ENCODE measurements around the gene ROPN1.

ROPN1 gene

DNA sequence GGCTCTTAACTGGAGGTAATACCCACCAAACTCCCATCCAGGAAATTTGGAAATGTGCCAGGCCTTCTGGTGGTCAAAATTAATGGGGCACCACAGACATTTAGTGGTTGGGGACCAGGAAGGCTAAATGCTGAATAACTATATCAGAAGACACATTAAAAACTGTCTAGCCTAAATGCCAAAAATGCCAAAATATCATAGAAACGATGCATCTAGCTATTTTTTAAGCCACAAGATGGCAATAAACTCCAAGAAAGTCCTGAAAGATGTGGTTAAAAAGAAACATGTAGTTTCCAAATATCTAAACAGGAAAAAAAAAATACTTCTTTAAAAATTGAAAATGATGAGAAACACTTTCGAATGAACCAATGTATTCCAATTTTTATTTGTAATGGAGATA lies 50.8 kb downstream of the ROPN1 start:
- no peak for DNase-seq

DNA sequence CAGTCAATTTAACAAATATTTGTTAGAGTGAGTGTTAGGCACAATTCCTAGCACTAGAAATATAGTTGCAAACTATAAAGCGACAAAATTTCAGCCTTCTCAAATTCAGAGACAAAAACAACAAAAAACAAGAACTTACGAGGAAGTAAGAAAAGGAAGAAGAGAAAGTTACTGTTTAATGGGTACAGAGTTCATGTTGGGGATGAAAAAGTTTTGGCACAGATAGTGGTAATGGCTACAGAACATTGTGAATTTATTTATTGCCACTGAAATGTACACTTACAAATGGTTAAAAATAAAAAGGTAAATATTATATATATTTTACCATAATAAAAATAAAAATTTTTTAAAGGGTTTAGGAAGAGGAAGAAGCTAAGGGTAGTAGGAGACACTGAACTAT lies 52.2 kb downstream of the ROPN1 start:
- DNase-seq, result no peak

DNA sequence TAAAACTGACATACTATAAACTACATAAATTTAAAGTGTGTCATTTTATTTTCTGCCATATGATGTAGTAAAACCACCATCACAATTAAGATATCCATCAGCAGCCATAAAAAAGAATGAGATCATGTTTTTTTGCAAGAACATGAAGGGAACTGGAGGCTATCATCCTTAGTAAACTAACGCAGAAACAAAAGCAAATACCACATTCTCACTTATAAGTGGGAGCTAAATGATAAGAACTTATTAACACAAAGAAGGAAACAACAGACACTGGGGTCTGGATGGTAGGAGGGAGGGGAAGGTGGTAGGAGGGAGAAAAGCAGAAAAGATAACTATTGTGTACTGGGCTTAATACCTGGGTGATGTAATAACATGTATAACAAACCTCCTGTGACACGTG lies 55.5 kb downstream of the ROPN1 start:
- no peak for DNase-seq

DNA sequence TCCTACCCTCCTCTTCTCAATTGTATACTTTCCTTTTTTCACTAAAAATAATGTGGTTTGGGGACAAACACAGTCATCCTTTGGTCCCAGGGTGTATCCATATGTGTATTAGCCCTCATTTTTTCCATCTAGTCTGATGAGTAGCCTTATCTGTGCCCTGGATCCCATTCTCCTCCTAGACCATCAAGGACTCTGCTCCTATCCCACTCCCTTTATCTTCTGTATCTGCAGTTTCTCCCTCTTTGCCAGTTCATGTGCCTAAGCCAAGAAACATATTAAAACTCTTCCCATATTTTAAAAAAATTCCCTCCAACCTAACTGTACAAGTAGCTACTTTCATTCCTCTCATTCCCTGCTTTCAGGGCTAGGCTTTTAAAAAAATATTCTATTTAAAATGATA lies 56.1 kb downstream of the ROPN1 start:
- DNase-seq, result no peak

DNA sequence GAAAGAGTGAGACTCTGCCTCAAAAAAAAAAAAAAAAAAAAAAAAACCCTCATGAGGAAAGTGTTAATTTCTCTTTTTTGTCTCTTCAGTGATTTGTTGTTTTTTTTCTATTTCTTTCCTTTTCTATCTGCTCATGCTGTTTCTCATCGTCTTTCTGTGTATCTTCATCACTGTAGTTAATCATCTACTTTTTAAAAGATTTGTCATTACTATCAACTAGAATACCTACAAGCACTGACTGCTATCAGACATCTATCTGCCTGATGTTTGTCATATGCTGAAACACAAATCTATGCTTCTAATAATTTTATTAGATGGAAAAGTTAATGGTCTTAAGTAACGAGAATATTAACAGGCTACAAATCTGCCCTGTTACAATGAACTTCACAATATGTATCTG lies 57.7 kb downstream of the ROPN1 start:
- no peak for DNase-seq

DNA sequence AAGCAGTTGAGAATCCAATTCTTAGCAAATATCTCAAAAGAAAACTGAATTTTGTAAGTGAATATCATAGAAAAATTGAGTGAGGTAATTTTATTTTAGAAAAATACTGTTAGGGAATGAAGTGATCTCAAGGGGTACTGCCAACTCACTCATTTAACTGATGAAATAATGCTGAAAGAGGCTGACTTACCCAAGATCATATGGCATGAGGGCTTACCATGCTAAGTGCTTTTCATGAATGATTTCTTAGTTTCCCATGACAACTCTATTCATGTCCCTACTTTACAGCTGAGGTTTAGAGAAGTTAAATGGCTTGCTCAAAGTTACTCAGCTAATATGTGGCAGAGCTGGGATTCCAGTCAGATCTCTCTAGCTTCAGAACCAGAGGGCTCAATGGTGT lies 61.5 kb downstream of the ROPN1 start:
- DNase-seq, result no peak

DNA sequence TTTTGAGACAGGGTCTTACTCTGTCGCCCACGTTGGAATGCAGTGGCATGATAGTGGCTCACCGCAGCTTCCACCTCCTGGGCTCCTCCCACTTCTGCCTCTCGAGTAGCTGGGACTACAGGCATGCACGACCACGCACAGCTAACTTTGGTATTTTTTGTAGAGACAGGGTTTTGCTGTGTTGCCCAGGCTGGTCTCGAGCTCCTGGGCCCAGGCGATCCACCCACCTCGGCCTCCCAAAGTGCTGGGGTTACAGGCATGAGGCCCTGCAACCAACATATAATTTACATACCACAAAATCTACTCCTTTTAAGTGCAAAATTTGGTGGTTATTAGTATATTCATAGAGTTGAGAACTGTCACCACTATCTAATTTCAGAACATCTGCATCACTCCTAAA lies 62.6 kb downstream of the ROPN1 start:
- DNase-seq, result no peak

DNA sequence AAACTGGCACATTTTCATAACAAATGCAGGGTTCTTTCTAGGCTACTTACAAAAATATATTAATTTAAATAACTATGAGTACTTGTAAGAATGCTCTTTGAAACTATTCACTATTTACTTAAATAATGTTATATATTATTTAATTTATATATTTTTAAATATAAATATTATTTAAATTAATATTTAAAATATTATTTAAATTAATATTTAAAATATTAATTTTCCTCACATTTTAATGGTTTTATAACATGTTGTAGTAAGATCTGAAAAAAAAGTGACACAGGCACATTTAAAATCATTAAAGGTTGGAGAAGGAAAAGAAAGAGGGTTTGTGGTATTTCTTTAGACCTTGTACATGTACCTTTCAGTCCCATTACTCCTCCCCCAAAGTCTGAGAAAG lies 65.5 kb downstream of the ROPN1 start:
- DNase-seq, result no peak

DNA sequence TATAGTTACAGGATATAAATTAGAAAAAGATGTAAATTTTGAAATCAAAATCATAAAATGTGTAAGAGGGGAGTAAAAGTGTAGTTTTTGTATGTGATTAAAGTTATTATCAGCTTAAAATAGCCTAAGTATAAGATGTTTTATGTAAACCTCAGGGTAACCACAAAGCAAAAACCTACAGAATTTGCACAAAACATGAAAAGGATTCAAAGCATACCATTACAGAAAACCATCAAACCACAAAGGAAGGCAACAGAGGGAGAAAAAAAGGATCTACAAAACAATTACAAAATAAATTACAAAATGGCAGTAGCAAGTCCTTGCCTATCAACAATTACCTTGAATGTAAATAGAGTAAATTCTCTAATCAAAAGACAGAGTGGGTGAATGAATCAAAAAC lies 71.1 kb downstream of the ROPN1 start:
- DNase-seq, result no peak

DNA sequence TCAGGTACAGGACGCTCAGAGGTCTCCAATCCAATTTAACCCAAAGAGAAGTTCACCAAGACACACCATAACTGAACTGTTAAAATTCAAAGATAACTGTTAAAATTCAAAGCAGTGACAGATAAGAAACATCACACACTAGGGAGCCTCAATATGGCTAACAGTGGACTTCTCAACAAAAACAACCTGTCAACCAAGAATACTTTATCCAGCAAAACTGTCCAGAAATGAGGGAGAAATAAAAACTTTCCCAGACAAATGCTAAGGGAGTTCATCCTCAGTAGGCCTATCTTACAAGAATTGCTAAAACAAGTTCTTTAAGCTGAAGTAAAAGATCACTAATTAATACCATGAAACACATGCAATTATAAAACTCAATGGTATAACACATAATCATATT lies 71.5 kb downstream of the ROPN1 start:
- DNase-seq, result no peak

DNA sequence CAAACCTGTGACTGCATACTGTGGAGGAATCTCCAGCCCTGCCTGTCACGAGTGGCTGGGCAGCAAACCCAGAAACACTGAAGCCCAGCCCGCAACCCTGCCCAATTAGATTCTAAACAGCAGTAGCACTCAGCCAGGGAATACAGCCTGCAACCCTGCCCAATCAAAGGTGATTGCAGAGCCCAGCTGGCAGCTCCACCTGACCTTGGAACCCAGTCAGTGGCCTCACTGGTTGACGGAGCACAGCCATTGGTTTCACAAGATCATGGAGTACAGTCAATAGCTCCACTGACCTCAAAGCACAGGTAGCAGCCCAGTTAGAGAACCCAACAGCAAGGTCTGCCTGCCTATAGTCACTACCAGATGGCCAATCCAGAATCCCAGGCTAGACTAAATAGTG lies 72.6 kb downstream of the ROPN1 start:
- no peak for DNase-seq
